B cell (primary cell): ENCODE results near the gene REEP6. TPM values are rescaled to one million over a fixed set of nuclear protein-coding genes. Genes with fewer than 3 reads are reported as not detected.

ENCODE experiments used
- ATAC-seq: fragments of 200-7000 bp; cut with Tn5 transposase; one replicate; pipeline ENCODE4 v1.10.0; 2021; ENCODE audit warnings: low read depth, mild to moderate bottlenecking, moderate number of reproducible peaks, moderate library complexity
- CTCF ChIA-PET: fragments of 350-600 bp; sonication (Branson Sonifier 250); formaldehyde crosslinking; loops from one replicate; lab custom pipeline; 2021; ENCODE audit warnings: antibody characterized with exemption, inconsistent platforms; lab: Charles Lee
- POLR2A ChIA-PET: fragments of 350-600 bp; sonication (Branson Sonifier 250); formaldehyde crosslinking; loops from one replicate; lab custom pipeline; 2021; ENCODE audit warnings: antibody characterized with exemption; lab: Charles Lee
- DNase-seq: peaks from one replicate; pipeline ENCODE4 v3.0.0; 2013
- H2AFZ ChIP-seq: 2 replicates; pipeline ENCODE4 v1.6.1; 2012; ENCODE audit warnings: mild to moderate bottlenecking, low read depth, low read length; ENCODE audit not compliant: insufficient read depth, poor library complexity, severe bottlenecking
- H3K27ac ChIP-seq, 2 donors: 1 replicate in 1 of 2; 2 replicates in 1 of 2; pipeline ENCODE4 v1.5.1; 2012 to 2013; ENCODE audit warnings: low read length in 2 of 2, mild to moderate bottlenecking in 2 of 2, moderate library complexity in 1 of 2
- H3K27me3 ChIP-seq, 4 experiments: fragments of 200-600 bp in 1 of 4; sonication (generic) in 1 of 4; replicated peaks in 1 of 4; 1 replicate in 2 of 4; 2 replicates in 2 of 4; pipeline versions ENCODE4 v1.6.1 to v1.7.0; 2013 to 2016; ENCODE audit warnings: low read length in 3 of 4, mild to moderate bottlenecking in 2 of 4, mixed read lengths in 1 of 4, moderate library complexity in 1 of 4; ENCODE audit not compliant: insufficient read depth in 4 of 4, control insufficient read depth in 3 of 4; ENCODE audit errors: control extremely low read depth in 1 of 4
- H3K36me3 ChIP-seq, 2 experiments: replicated peaks in 1 of 2; 1 replicate in 1 of 2; 2 replicates in 1 of 2; pipeline versions ENCODE4 v1.6.1 to v1.7.1; 2013; ENCODE audit warnings: low read length in 1 of 2; ENCODE audit not compliant: insufficient read depth in 2 of 2, control insufficient read depth in 1 of 2; ENCODE audit errors: control extremely low read depth in 1 of 2, extremely low read depth in 1 of 2
- H3K4me1 ChIP-seq, 2 donors: fragments of 200-600 bp in 1 of 2; sonication (generic) in 1 of 2; 1 replicate in 1 of 2; 2 replicates in 1 of 2; pipeline versions ENCODE4 v1.5.1 to v1.6.1; 2013 to 2017; ENCODE audit warnings: low read length in 2 of 2; ENCODE audit not compliant: control insufficient read depth in 2 of 2, insufficient read depth in 2 of 2
- H3K4me2 ChIP-seq: replicated peaks from 2 replicates; pipeline ENCODE3; 2012; ENCODE audit warnings: mild to moderate bottlenecking, low read depth, low read length; ENCODE audit not compliant: poor library complexity, severe bottlenecking
- H3K4me3 ChIP-seq, 5 experiments: fragments of 200-600 bp in 1 of 5; sonication (generic) in 1 of 5; 1 replicate in 3 of 5; 2 replicates in 2 of 5; pipeline versions ENCODE4 v1.5.1 to v1.7.0; 2011 to 2016; ENCODE audit warnings: low read length in 4 of 5, mild to moderate bottlenecking in 4 of 5, low read depth in 2 of 5, control low read depth in 1 of 5, moderate library complexity in 1 of 5; ENCODE audit not compliant: insufficient read depth in 1 of 5; ENCODE audit errors: control extremely low read depth in 1 of 5, extremely low read depth in 1 of 5
- H3K79me2 ChIP-seq: fragments of 200-600 bp; sonication (generic); one replicate; pipeline ENCODE4 v1.6.0; 2016; ENCODE audit warnings: low read length; ENCODE audit not compliant: control insufficient read depth, insufficient read depth
- H3K9ac ChIP-seq: fragments of 200-600 bp; sonication (generic); 2 replicates; pipeline ENCODE4 v1.6.1; 2017; ENCODE audit warnings: mild to moderate bottlenecking, low read length, moderate library complexity
- H3K9me3 ChIP-seq, 3 donors: one replicate each; pipeline versions ENCODE4 v1.6.1 to v1.7.1; 2013; ENCODE audit warnings: low read length in 2 of 3; ENCODE audit not compliant: control insufficient read depth in 2 of 3, insufficient read depth in 1 of 3; ENCODE audit errors: control extremely low read depth in 1 of 3
- H4K20me1 ChIP-seq: 2 replicates; pipeline ENCODE4 v1.6.0; 2012; ENCODE audit warnings: mild to moderate bottlenecking, low read length; ENCODE audit not compliant: insufficient read depth, control insufficient read depth, poor library complexity, severe bottlenecking
- H3K27ac Mint-ChIP-seq: one replicate; pipeline ENCODE4 v1.8.0; 2021; ENCODE audit warnings: mixed read lengths
- H3K27me3 Mint-ChIP-seq: one replicate; pipeline ENCODE4 v1.8.0; 2021; ENCODE audit warnings: mixed read lengths
- H3K4me1 Mint-ChIP-seq: one replicate; pipeline ENCODE4 v1.8.0; 2021; ENCODE audit warnings: mixed read lengths
- H3K4me3 Mint-ChIP-seq: one replicate; pipeline ENCODE4 v1.8.0; 2021; ENCODE audit warnings: mixed read lengths
- H3K9me3 Mint-ChIP-seq: one replicate; pipeline ENCODE4 v1.8.0; 2022; ENCODE audit warnings: mixed read lengths; ENCODE audit not compliant: insufficient read depth
- EZH2 ChIP-seq: IDR thresholded peaks from 2 replicates; pipeline ENCODE4 v1.6.1; 2012; ENCODE audit warnings: borderline replicate concordance, low read depth, mild to moderate bottlenecking, moderate library complexity, low read length; ENCODE audit not compliant: insufficient read depth, poor library complexity, severe bottlenecking
- WGBS: methylation state at CpG from one replicate; pipeline ENCODE4 v1.1.5; 2013; ENCODE audit warnings: missing lambda C conversion rate; ENCODE audit not compliant: insufficient coverage; 5-methylcytosine and 5-hydroxymethylcytosine counted together
- intact Hi-C: fragments of 100-400 bp; cut with micrococcal nuclease; formaldehyde crosslinking; loops from one replicate; pipeline ENCODE4 v1.10.0; 2022
- polyA plus RNA-seq: library from polyadenylated mRNA; depleted of rRNA; stranded (reverse); fragments of >200 nt; gene quantifications from 2 replicates; pipeline ENCODE4 v1.2.3, GENCODE V29; 2012
- total RNA-seq, 2 donors: library from RNA; stranded (reverse); fragments of 120-200 nt in 1 of 2; gene quantifications; 1 replicate in 1 of 2; 2 replicates in 1 of 2; pipeline versions ENCODE4 v1.2.3 to v1.2.4, GENCODE V29; 2013 to 2022
- TF ChIP-seq, protein P1 (sequence below): fragments of 200-600 bp; IDR thresholded peaks from one replicate; pipeline ENCODE4 v1.8.0; 2022; ENCODE audit warnings: antibody characterized with exemption, mild to moderate bottlenecking

REEP6 gene
- total and polyA plus RNA-seq, 2 donors (not counting 1 experiment from before 2014, with no cell fraction given): 0.64 to 1.1 TPM

- Mint-ChIP-seq H3K9me3 (no peaks in the 10 kb centered on the region), H3K4me3 (peak overlapping the region; percentile 66), H3K27me3 (peaks cover 34% of the 10 kb centered on the region), H3K4me1 (peaks cover 21% of the 10 kb centered on the region), H3K27ac (no peak overlapping the region)
- Histone ChIP-seq H3K79me2 (no peaks in the 10 kb centered on the region), H3K4me2 (peak overlapping the region; percentile 80), H2AFZ (no peak overlapping the region), H3K4me1 (peaks cover 33 to 35% of the 10 kb centered on the region in 2 donors), H4K20me1 (peaks cover 8% of the 10 kb centered on the region), H3K36me3 (no peaks in the 10 kb centered on the region), H3K9me3 (peaks cover 0 to 36% (median 0%) of the 10 kb centered on the region in 3 donors), H3K4me3 (peak overlapping the region in 3 of 5 experiments; percentile 12 to 29 (median 15)), H3K27ac (no peak overlapping the region), H3K27me3 (peaks cover 0 to 69% (median 41%) of the 10 kb centered on the region in 4 experiments), H3K9ac (peak overlapping the region; percentile 54)
- WGBS: 5% methylated on average over 41 of the region's 42 CpGs
- ATAC-seq (peak; percentile 67), DNase-seq (peak; percentile 68)
- no peak for TF ChIP-seq EZH2
- TF ChIP-seq, protein P1, sequence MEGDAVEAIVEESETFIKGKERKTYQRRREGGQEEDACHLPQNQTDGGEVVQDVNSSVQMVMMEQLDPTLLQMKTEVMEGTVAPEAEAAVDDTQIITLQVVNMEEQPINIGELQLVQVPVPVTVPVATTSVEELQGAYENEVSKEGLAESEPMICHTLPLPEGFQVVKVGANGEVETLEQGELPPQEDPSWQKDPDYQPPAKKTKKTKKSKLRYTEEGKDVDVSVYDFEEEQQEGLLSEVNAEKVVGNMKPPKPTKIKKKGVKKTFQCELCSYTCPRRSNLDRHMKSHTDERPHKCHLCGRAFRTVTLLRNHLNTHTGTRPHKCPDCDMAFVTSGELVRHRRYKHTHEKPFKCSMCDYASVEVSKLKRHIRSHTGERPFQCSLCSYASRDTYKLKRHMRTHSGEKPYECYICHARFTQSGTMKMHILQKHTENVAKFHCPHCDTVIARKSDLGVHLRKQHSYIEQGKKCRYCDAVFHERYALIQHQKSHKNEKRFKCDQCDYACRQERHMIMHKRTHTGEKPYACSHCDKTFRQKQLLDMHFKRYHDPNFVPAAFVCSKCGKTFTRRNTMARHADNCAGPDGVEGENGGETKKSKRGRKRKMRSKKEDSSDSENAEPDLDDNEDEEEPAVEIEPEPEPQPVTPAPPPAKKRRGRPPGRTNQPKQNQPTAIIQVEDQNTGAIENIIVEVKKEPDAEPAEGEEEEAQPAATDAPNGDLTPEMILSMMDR: no peak
- intact Hi-C loops: loop anchor here (2.0 kb wide), 1 partner anchor 35 kb away; the partner anchor contains the start of genes PCSK4 and REEP6
- POLR2A ChIA-PET: interaction anchor here (0.6 kb wide), 2 partner anchors 35 to 398 kb away, joined by 5 to 7 read pairs; partner anchors contain the start of gene REEP6
- CTCF ChIA-PET: interaction anchor here (1.2 to 2.8 kb wide), 2 partner anchors 11 to 13 kb away, joined by 3 to 11 read pairs; no protein-coding TSS in a partner anchor
Measured at GRCh38 chr19:1455336-1456120, 35.5 kb upstream of the REEP6 start.
